SK-MEL-5 (cell line): Measurements from ENCODE around the gene PLCXD1. TPM values are rescaled to one million over a fixed set of nuclear protein-coding genes. Genes with fewer than 3 reads are reported as not detected.
"Not testable (repeated sequence)": the region's sequence is repeated elsewhere in the genome, so short reads cannot be mapped to it uniquely, and the experiment has no call there.

Experiments used
- DNase-seq: peaks from one replicate; pipeline ENCODE4 v3.0.0-alpha.2; 2016; ENCODE audit warnings: low read depth, low spot score
- in situ Hi-C: cut with HindIII; loops from 2 replicates; pipeline ENCODE4 v1.10.0; 2016; ENCODE audit warnings: low sequenced_read_pairs, high pct_unique_total_duplicates, low pct_unique_long_range_greater_than_20kb
- polyA plus RNA-seq, 2 experiments: library from polyadenylated mRNA; depleted of rRNA; stranded (reverse); fragments of >200 nt; gene quantifications; 2 replicates each; pipeline ENCODE4 v1.2.3, GENCODE V29; 2015
- total RNA-seq: library from RNA; depleted of rRNA; stranded (reverse); fragments of >200 nt; shearing (Covaris generic); gene quantifications from 2 replicates; pipeline ENCODE4 v1.2.3, GENCODE V29; 2014; rRNA removed

PLCXD1 gene, protein sequence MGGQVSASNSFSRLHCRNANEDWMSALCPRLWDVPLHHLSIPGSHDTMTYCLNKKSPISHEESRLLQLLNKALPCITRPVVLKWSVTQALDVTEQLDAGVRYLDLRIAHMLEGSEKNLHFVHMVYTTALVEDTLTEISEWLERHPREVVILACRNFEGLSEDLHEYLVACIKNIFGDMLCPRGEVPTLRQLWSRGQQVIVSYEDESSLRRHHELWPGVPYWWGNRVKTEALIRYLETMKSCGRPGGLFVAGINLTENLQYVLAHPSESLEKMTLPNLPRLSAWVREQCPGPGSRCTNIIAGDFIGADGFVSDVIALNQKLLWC
- total RNA-seq = 4.8 and 5.8 TPM in 2 replicates
- 12.0 and 16.7 TPM in 2 replicates for polyA plus RNA-seq (2015; cell fraction: cytosol; rRNA removed)
- polyA plus RNA-seq (2015; cell fraction: nucleus; rRNA removed) = 11.8 and 16.9 TPM in 2 replicates

DNA sequence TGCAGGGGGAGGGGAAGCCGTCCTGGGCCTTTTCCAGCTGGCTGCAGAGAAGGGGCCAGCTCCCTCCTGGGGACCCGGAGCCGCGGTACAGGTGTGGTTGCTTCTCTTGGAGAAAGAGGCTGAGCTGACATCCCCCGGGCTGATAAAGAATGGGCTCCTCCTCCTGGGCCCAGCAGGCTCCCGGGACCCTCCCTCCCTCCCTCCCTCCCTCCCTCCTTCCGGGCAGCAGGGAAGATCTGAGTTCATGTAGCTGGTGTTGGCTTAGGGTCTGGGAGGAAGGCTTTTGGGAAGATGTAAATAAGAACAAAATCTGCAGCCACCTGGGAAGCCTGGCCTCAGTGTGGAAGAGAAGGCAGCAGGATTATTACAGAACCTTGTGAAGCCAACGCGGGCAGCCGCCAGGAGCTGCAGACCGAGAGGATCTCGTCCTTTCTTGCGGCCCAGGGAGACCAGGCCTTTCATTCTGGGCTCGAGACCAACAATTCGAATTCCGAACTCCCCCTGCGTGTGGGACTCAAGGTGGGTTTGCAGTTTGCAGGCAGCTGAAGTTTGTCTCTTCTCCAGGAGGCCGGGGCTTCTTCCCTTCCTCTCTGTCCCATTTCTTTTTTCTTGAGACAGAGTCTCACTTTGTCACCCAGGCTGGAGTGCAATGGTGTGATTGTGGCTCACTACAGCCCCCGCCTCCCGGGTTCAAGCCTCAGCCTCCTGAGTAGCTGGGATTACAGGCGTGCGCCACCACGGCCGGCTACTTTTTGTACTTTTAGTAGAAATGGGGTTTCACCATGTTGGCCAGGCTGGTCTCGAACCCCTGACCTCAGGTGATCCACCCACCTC, at the start of gene PLCXD1:
PLCXD1 (plus strand) TSS at position 216 of the 834 bp plus-strand sequence. CDS start 2,807 bp downstream, outside the sequence.
- in situ Hi-C loops = no loop called here
- peak; percentile 45 for DNase-seq

DNA sequence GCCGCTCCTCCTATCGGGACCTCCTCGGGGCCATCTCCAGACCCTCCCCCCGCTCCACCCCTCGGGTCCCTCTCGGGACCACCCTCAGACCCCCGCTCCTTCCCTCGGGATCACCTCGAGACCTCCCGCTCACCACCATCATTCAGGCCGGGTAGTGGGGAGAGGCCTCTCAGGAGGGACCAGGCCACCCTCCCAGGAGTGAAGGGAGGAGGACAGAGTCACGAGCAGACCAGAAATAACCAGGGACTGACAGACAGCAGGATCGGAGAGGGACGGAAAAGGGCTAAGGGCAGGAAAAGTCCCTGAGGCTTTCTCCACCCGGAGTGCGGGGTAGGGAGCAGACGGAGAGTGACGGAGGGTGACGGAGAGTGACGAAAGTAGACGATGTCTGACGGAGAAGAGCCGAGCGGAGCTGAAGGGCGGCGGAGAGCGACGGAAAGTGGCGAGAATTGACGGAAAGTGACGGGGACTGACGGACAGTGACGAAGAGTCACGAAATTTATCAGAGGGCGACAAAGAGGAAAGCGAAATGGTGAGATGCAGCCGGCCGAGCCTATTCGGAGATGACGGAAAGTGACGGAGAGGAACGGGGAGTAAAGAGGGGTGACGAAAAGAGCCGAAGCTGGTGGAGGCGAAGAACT, 49.4 kb upstream of the PLCXD1 start:
- DNase-seq, in situ Hi-C loops: not testable (repeated sequence)

DNA sequence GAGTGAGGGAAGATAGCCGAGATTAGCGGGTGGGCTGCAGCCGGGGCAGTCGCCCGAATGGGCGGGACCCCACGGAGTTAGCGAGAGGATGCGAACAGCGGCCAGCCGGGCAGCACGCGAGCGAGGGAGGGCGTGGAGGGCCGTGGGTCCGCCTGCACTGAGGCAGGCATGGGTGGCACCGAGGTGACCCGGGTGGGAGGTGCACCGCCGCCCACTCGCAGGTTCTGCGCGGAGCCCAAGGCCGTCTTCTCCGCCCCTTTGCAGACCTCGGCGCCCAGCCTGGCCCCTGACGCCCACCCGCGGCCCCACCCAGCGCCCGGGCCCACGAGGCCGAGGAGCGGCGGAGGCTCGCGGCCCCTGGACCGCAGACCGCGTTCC, 48.9 kb upstream of the PLCXD1 start:
- in situ Hi-C loops, DNase-seq: not testable (repeated sequence)

DNA sequence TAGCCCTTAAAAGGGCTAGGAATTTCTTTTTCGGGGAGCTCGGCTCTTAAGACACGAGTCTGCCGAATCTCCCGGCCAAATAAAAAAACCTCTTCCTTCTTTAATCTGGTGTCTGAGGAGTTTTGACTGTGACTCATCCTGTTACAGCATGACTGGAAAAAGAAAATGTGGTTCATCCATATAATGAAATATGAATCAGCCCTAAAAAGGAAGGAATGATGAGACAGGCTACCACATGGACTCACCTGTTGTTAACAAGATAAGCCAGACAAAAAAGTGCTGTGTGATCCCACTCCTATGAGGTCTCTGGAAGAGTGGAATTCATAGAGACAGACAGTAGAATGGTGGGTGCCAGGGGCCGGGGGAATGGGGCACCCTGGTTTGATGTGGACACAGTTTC, 45.0 kb upstream of the PLCXD1 start:
- DNase-seq, in situ Hi-C loops: not testable (repeated sequence)

DNA sequence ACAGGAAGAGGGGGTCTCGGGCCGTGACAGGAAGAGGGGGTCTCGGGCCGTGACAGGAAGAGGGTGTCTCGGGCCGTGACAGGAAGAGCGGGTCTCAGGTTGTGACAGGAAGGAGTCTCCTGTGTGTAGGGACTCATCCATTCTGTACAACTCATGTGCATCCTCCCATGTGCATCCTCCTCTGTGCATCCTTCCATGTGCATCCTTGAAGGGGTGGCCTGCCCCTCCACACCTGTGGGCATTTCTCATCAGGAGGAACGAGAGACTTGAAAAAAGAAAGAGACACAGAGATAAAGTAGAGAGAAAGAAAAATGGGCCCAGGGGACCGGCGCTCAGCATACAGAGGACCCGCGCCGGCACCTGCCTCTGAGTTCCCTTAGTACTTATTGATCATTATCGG, 30.2 kb upstream of the PLCXD1 start:
- in situ Hi-C loops = no loop called here
- DNase-seq = no peak

DNA sequence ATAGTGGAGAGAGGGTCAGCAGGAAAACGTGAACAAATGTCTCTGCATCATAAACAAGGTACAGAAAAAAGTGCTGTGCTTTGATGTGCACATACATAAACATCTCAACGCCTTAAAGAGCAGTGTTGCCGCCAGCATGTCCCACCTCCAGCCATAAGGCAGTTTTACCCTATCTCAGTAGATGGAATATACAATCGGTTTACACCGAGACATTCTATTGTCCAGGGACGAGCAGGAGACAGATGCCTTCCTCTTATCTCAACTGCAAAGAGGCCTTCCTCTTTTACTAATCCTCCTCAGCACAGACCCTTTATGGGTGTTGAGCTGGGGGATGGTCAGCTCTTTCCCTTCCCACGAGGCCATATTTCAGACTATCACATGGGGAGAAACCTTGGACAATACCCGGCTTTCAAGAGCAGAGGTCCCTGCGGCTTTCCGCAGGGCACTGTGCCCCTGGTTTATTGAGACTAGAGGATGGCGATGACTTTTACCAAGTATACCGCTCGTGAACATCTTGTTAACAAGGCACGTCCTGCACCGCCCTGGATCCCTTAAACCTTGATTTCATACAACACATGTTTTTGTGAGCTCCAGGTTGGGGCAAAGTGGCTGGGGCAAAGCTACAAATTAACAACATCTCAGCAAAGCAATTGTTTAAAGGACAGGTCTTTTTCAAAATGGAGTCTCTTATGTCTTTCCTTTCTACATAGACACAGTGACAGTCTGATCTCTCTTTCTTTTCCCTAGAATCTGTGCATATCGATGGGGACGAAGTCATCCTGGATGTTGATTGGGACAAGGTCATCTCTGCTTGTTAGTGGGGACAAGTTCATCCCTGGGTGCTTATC, 29.6 kb upstream of the PLCXD1 start:
- in situ Hi-C loops = not testable (repeated sequence)
- peak; percentile 4 for DNase-seq

DNA sequence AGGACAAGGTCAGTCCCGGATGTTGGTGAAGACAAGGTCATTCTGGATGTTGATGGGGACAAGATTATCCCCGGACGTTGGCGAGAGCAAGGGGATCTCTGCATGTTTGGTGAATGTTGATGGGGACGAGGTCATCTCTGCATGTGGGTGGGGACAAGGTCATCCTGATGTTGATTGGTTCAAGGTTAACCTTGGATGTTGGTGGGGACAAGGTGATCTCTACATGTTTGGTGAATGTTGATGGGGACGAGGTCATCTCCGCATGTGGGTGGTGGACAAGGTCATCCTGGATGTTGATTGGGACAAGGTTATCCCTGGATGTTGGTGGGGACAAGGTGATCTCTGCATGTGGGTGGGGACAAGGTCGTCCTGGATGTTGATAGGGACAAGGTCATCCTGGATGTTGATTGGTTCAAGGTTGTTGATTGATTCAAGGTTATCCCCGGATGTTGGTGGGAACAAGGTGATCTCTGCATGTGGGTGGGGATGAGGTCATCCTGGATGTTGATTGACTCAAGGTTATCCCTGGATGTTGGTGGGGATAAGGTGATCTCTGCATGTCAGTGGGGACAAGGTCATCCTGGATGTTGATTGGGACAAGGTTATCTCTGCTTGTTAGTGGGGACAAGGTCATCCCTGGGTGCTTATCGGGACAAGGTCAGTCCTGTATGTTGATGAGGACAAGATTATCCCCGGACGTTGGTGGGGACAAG, 28.8 kb upstream of the PLCXD1 start:
- no peak for DNase-seq
- in situ Hi-C loops = no loop called here

DNA sequence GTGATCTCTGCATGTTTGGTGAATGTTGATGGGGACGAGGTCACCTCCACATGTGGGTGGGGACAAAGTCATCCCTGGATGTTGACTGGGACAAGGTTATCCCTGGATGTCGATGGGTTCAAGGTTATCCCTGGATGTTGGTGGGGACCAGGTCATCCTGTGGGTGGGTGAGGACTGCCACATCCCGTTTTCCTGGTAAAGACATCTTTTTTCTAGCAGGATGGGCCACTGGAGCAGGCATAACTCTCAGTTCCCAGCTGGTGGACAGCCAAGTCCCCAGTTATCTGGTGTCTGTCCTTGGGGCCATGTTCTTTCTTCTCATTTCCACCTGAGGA, 28.3 kb upstream of the PLCXD1 start:
- no peak for DNase-seq
- in situ Hi-C loops = no loop called here

DNA sequence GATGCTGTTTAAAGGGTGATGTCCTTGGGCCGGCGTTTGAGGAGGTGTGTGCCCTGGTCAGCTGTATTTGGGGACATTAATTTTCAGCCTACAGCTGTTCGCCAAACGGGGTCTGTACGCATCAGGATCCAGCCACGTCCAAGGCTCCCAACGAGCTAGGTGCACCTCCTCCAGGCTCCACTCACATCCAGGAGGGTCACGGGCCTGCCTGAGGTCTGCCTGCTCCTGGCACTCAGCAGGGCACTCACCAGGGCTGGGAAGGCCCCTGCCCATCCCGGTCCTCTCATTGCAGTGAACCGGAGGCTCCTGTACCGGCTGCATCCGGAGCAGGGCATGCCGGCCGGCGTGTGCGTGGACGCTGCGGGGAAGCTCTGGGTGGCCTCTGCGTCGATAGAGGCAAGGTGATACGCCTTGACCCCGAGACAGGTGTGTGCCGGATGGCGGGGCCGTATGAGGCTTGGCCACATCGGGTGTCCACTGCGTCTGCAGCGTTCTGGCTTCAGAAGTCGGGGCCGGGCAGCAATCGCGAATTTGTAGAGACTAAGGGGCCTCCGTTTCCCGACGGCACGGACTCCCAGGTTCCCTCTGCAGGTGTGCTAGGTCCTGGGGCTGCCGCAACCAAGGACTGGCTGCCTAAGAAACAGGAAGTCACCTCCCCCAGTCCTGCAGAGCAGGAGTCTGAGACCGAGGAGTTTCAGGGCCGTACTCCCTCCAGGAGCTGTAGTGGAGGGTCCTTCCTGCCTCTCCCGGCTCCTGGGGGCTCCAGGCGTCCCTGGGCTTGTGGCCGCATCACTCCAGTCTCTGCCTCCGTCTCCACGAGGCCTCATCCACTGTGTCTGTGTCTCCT, 27.5 kb upstream of the PLCXD1 start:
- in situ Hi-C loops = no loop called here
- no peak for DNase-seq

DNA sequence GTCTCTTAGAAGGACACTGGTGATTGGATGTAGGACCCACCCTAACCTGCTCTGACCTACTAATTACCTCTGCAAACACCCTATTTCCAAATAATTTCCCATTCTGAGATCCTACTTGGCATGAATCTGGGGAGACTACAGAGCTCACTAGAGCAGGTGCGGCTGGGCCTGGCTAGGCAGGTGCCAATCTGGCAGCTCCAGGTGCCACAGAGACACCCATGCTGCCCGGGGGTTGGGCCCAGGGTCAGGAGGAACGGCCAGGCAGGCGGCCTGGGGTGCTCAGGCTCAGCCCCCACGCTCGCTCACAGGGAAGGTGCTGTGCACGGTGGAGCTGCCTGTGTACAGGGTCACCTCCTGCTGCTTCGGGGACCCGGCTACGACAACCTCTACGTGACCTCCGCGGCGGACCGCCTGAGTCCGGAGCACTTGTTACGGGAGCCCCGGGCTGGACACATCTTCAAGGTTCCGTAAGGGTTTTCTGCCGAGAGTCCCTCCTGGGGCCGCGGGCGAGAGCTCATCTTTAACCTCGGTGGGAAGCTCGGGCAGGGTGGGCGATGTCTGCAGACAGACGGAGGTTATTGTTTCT, 26.5 kb upstream of the PLCXD1 start:
- in situ Hi-C loops = no loop called here
- no peak for DNase-seq

DNA sequence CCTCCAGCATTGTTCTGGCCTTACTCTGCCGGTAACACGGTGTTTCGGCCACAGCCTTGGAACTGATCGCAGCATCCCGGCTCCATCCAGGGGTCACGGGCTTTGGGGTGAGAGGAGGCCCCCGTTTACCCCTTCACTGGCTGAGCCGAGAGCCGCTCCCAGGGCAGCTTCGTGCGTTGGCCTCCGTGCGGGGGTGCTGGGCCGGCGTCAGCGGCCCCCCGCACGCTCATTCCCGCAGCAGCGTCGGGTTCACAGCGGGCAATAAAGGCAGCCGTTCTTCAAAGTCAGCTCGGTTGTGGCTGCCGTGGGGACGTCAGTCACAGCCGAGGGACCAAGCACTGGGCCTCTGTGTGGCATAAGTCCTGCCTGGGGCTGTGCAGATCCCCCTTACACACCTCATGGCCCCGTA, 25.3 kb upstream of the PLCXD1 start:
- no peak for DNase-seq
- in situ Hi-C loops = no loop called here

DNA sequence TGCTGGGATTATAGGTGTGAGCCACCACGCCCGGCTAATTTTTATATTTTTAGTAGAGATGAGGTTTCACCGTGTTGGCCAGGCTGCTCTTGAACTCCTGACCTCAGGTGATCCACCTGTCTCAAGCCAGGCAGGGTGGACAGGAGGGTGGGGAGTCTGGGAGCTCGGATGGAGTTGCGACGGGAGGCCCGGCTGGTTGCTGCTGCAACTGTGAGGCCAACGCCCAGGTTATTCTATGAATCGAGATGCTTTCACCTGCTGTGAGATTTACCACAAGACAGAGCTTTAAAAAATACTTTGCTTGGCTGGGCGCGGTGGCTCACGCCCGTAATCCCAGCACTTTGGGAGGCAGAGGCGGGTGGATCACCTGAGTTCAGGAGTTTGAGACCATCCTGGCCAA, 24.1 kb upstream of the PLCXD1 start:
- DNase-seq, in situ Hi-C loops: not testable (repeated sequence)

DNA sequence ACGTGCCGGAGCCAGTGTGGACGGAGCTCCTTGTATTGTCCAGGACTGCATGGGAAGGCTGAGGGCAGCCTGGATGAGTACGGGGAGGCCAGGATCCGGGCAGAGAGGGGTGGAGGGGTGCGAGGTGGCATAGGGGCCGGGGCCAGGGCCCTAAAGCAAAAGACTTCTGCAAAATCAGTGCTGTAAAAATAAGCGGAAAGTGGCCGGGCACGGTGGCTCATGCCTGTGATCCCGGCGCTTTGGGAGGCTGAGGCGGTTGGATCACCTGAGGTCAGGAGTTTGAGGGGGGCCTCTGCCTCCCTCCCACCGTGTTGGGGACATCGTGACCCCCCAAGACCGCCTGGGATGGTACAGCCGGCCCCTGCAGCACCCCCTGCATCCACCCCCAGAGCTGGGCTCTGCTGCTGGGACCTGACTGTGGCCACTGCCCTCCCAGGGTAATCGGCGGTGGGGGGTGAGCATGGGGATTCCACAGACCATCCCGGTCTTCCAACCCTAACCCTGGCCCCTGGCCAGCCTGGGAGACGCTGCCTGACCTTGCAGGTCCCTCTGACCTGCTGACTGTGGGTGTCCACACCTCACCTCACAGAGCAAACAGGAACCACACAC, 23.4 kb upstream of the PLCXD1 start:
- in situ Hi-C loops = no loop called here
- no peak for DNase-seq

DNA sequence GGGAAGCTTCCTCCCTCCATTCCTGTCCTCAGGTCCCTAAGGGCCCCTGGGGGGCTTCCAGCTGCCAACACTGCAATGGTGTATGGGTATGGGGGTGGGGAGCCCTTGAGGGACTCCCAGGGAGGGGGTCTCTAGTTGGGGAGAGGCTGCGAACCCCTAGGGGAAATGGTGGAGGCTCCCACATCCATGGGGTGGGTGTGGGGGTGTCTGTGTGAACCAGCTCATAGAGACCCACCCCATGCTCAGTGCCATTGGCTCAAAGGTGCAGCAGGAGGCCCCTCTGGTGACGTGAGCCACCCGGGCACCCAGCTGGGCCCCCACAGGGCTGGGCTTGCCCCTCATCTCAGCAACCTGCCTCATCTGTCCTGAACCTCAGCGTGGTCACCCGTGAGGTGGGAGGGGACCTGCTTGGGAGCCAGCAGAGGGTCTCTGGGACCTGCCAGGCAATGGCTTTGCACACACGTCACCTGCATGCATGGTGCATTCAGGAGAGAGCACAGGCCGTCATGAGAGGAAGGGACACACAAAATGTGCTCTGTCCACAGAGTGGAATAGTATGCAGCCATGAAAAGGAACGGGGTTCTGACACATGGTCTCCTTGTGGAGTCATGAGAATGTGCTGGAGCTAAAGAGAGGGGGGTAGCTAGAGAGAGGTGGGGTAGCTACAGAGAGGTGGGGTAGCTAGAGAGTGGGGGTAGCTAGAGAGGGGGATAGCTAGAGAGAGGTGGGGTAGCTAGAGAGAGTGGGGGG, 22.7 kb upstream of the PLCXD1 start:
- in situ Hi-C loops = no loop called here
- no peak for DNase-seq
